H1 (cell line): ENCODE data around the gene ICE1.

Source experiments
- EZH2 ChIP-seq: fragments of 200-600 bp; sonication (generic); IDR thresholded peaks from 2 replicates; pipeline ENCODE4 v1.7.1; 2012; ENCODE audit warnings: low read depth, mild to moderate bottlenecking, moderate library complexity, low read length, inconsistent platforms; ENCODE audit not compliant: severe bottlenecking
- TAF1 ChIP-seq: IDR thresholded peaks from 2 replicates; pipeline ENCODE4 v1.6.1; 2011; ENCODE audit warnings: mild to moderate bottlenecking, low read depth, low read length

DNA sequence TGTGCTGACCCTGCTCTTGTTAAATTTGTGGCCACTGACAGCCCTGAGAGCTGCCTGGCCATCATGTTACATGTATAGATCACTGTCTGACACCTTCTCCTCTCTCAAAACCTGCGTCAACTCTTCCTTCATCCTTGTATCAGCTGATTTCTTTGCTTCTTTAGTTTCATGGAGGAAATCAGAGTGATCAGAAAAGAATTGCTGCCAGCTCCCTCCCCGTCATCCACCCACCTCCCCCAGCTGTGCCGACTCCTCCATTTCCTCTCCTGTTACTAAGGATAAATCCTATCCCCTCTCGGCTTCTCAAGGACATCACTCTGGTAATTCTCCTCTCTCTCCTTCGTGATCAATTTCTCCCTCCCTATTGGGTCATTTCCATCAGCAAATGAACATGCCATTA lies 108.9 kb downstream of the ICE1 start:
- TF ChIP-seq TAF1, result no peak
- TF ChIP-seq EZH2, result no peak
